Stomach (tissue), 9 donors: ENCODE data around the gene DLG2. TPM values are rescaled to one million over a fixed set of nuclear protein-coding genes. Genes with fewer than 3 reads are reported as not detected.

Experiments used
- DNase-seq, 2 donors: peaks; one replicate each; pipeline versions ENCODE4 v3.0.0 to v3.0.0-alpha.2; 2013 to 2019
- H3K27ac ChIP-seq, 5 donors: fragments of 200-600 bp in 4 of 5; sonication (generic) in 4 of 5; one replicate each; pipeline ENCODE4 v1.5.1; 2013 to 2019; ENCODE audit warnings: mild to moderate bottlenecking in 1 of 5, moderate library complexity in 1 of 5
- H3K27me3 ChIP-seq, 3 donors: fragments of 200-600 bp; sonication (generic); one replicate each; pipeline ENCODE4 v1.5.1; 2017 to 2019; ENCODE audit warnings: mixed run types in 1 of 3
- H3K36me3 ChIP-seq, 4 donors: fragments of 200-600 bp; sonication (generic); 1 replicate in 3 of 4; 2 replicates in 1 of 4; pipeline ENCODE4 v1.5.1; 2016 to 2019
- H3K4me1 ChIP-seq, 4 donors: fragments of 200-600 bp; sonication (generic); one replicate each; pipeline ENCODE4 v1.5.1; 2016 to 2019
- H3K4me3 ChIP-seq, 4 donors: fragments of 200-600 bp; sonication (generic) in 3 of 4; one replicate each; pipeline ENCODE4 v1.5.1; 2016 to 2019; ENCODE audit warnings: mild to moderate bottlenecking in 1 of 4
- H3K9me3 ChIP-seq, 4 donors: fragments of 200-600 bp; sonication (generic); one replicate each; pipeline ENCODE4 v1.5.1; 2016 to 2019
- CTCF ChIP-seq, 7 experiments: fragments of 450-650 bp in 4 of 7; fragments of 200-600 bp in 3 of 7; sonication (generic) in 3 of 7; IDR thresholded peaks; one replicate each; pipeline ENCODE4 v1.5.1; 2016 to 2019; ENCODE audit warnings: antibody characterized with exemption in 7 of 7, control low read depth in 2 of 7, mild to moderate bottlenecking in 1 of 7
- EP300 ChIP-seq: sonication (generic); formaldehyde crosslinking; IDR thresholded peaks from one replicate; pipeline ENCODE4 v1.6.1; 2017; ENCODE audit warnings: antibody characterized with exemption
- POLR2A ChIP-seq, 4 donors: fragments of 450-650 bp; IDR thresholded peaks; one replicate each; pipeline ENCODE4 v1.6.1; 2016; ENCODE audit warnings: antibody characterized with exemption in 4 of 4, control low read depth in 2 of 4, mild to moderate bottlenecking in 1 of 4, moderate library complexity in 1 of 4
- POLR2AphosphoS5 ChIP-seq, 3 donors: sonication (generic); formaldehyde crosslinking; IDR thresholded peaks; one replicate each; pipeline ENCODE4 v1.6.1; 2016; ENCODE audit warnings: antibody characterized with exemption in 3 of 3
- WGBS, 5 donors: extraction: QIAGEN DNeasy Blood & Tissue Kit in 3 of 5; methylation state at CpG; one replicate each; pipeline versions ENCODE4 v1.1.5 to v1.1.7; 2013 to 2018; 5-methylcytosine and 5-hydroxymethylcytosine counted together
- intact Hi-C: fragments of 100-400 bp; cut with DNase I; formaldehyde crosslinking; loops from one replicate; pipeline ENCODE4 v1.15.1; 2023; ENCODE audit warnings: low total_unique reads
- polyA plus RNA-seq, 3 donors: library from polyadenylated mRNA; stranded (reverse); fragments of 200-250 nt; gene quantifications; one replicate each; pipeline ENCODE4 v1.2.3, GENCODE V29; 2013
- total RNA-seq, 5 donors: library from RNA; depleted of rRNA; stranded (reverse); fragments of >200 nt; gene quantifications; one replicate each; pipeline versions ENCODE4 v1.1.0 to v1.2.3, GENCODE V29; 2014 to 2016
- donor health status: healthy with polysubstance abuse.
- donor health status: Bipolar disorder and iron deficiency.
- donor health status: healthy.

Gene DLG2
- total and polyA plus RNA-seq, 8 donors = 1.3 to 19.1 (median 3.5) TPM

- TF ChIP-seq POLR2AphosphoS5 (IDR thresholded peaks at IDR 0.05) (no peak), EP300 (no peak), CTCF (IDR thresholded peaks at IDR 0.05) (no peak), POLR2A (IDR thresholded peaks at IDR 0.05) (no peak)
- WGBS, 5 donors = 52 to 68% (median 61%) methylated on average over 3 of the region's 3 CpGs
These were observed 1963.7 kb downstream of the DLG2 start for GRCh38 chr11:83663446-83663845.

GRCh38 chr11:83662494-83662893, 1964.7 kb downstream of the DLG2 start:
- TF ChIP-seq POLR2AphosphoS5 (IDR thresholded peaks at IDR 0.05) (no peak), POLR2A (IDR thresholded peaks at IDR 0.05) (no peak), EP300 (no peak), CTCF (IDR thresholded peaks at IDR 0.05) (no peak)
- Histone ChIP-seq H3K4me3 (no peak overlapping the region), H3K4me1 (peaks cover 0 to 5% (median 0%) of the 10 kb centered on the region in 4 donors), H3K27ac (no peak overlapping the region), H3K9me3 (no peaks in the 10 kb centered on the region), H3K36me3 (no peaks in the 10 kb centered on the region), H3K27me3 (no peaks in the 10 kb centered on the region)
- WGBS, 5 donors = 67 to 98% (median 86%) methylated on average over 1 of the region's 1 CpG
- no peak for DNase-seq
- intact Hi-C loops = no loop called here

More at GRCh38 chr11:83663446-83663845, 1963.7 kb downstream of the DLG2 start:
- intact Hi-C loops = no loop called here
- DNase-seq = no peak
- H3K27me3 ChIP-seq = no peaks in the 10 kb centered on the region
- H3K27ac ChIP-seq = no peak overlapping the region
- no peaks in the 10 kb centered on the region for H3K36me3 ChIP-seq
- no peaks in the 10 kb centered on the region for H3K9me3 ChIP-seq
- peaks cover 0 to 5% (median 0%) of the 10 kb centered on the region in 4 donors for H3K4me1 ChIP-seq
- no peak overlapping the region for H3K4me3 ChIP-seq

- no peak overlapping the region for H3K4me3 ChIP-seq
- WGBS, 5 donors = 87 to 91% (median 90%) methylated on average over 4 of the region's 4 CpGs
- TF ChIP-seq POLR2A (IDR thresholded peaks at IDR 0.05) (no peak), CTCF (IDR thresholded peaks at IDR 0.05) (no peak), EP300 (no peak), POLR2AphosphoS5 (IDR thresholded peaks at IDR 0.05) (no peak)
- H3K27me3 ChIP-seq = no peaks in the 10 kb centered on the region
- H3K27ac ChIP-seq = no peak overlapping the region
- H3K4me1 ChIP-seq = peaks cover 0 to 5% (median 0%) of the 10 kb centered on the region in 4 donors
- intact Hi-C loops = no loop called here
- H3K9me3 ChIP-seq = no peaks in the 10 kb centered on the region
- DNase-seq = no peak
- H3K36me3 ChIP-seq = no peaks in the 10 kb centered on the region
These were observed 1965.4 kb downstream of the DLG2 start for GRCh38 chr11:83661491-83662350.

- no peaks in the 10 kb centered on the region for H3K9me3 ChIP-seq
- no peaks in the 10 kb centered on the region for H3K27me3 ChIP-seq
- peaks cover 0 to 5% (median 0%) of the 10 kb centered on the region in 4 donors for H3K4me1 ChIP-seq
- H3K4me3 ChIP-seq = no peak overlapping the region
- intact Hi-C loops = no loop called here
- 79 to 88% (median 83%) methylated on average over 1 of the region's 1 CpG for WGBS, 5 donors
- no peak for DNase-seq
- H3K36me3 ChIP-seq = no peaks in the 10 kb centered on the region
- no peak overlapping the region for H3K27ac ChIP-seq
- no peak for TF ChIP-seq POLR2A (IDR thresholded peaks at IDR 0.05)
- TF ChIP-seq EP300 = no peak
- TF ChIP-seq CTCF (IDR thresholded peaks at IDR 0.05) = no peak
- TF ChIP-seq POLR2AphosphoS5 (IDR thresholded peaks at IDR 0.05) = no peak
These were observed 1967.7 kb downstream of the DLG2 start for GRCh38 chr11:83659466-83659865.
